Tibial nerve (tissue), 4 donors: ENCODE measurements around the gene A3GALT2.

ENCODE experiments used
- CTCF ChIP-seq, 5 experiments: fragments of 200-600 bp in 3 of 5; fragments of 450-650 bp in 2 of 5; sonication (generic) in 3 of 5; IDR thresholded peaks; one replicate each; pipeline ENCODE4 v1.5.1; 2016 to 2019; ENCODE audit warnings: antibody characterized with exemption in 5 of 5, mild to moderate bottlenecking in 3 of 5, moderate library complexity in 2 of 5
- EP300 ChIP-seq, 2 donors: sonication (generic); formaldehyde crosslinking; IDR thresholded peaks; one replicate each; pipeline ENCODE4 v1.6.1; 2017; ENCODE audit warnings: antibody characterized with exemption in 2 of 2, mild to moderate bottlenecking in 1 of 2
- POLR2A ChIP-seq, 2 donors: fragments of 450-650 bp; IDR thresholded peaks; one replicate each; pipeline ENCODE4 v1.6.1; 2017; ENCODE audit warnings: antibody characterized with exemption in 2 of 2, mild to moderate bottlenecking in 2 of 2, moderate library complexity in 2 of 2

- no peak for TF ChIP-seq CTCF (IDR thresholded peaks at IDR 0.05)
- no peak for TF ChIP-seq POLR2A (IDR thresholded peaks at IDR 0.05)
- TF ChIP-seq EP300 (IDR thresholded peaks at IDR 0.05) = no peak
These were observed 33.9 kb upstream of the A3GALT2 start for GRCh38 chr1:33354707-33355316.
